HUES64 (cell line): ENCODE results near the gene SLC16A3.

Experiments
- H3K27ac ChIP-seq: 2 replicates; pipeline ENCODE4 v1.7.0; 2013; ENCODE audit warnings: low read depth, low read length, inconsistent platforms
- H3K27me3 ChIP-seq: 2 replicates; pipeline ENCODE4 v1.6.1; 2013; ENCODE audit warnings: mild to moderate bottlenecking, low read length; ENCODE audit not compliant: insufficient read depth
- H3K36me3 ChIP-seq: 2 replicates; pipeline ENCODE4 v1.6.1; 2013; ENCODE audit warnings: mild to moderate bottlenecking, low read length; ENCODE audit not compliant: insufficient read depth
- H3K4me1 ChIP-seq: 2 replicates; pipeline ENCODE4 v1.6.1; 2013; ENCODE audit warnings: mild to moderate bottlenecking, low read length, moderate library complexity; ENCODE audit not compliant: insufficient read depth
- H3K4me3 ChIP-seq: 2 replicates; pipeline ENCODE4 v1.5.1; 2013; ENCODE audit warnings: mild to moderate bottlenecking, low read length, moderate library complexity
- H3K9ac ChIP-seq: 2 replicates; pipeline ENCODE4 v1.6.1; 2013; ENCODE audit warnings: mild to moderate bottlenecking, low read depth, low read length
- H3K9me3 ChIP-seq: 2 replicates; pipeline ENCODE4 v1.6.1; 2013; ENCODE audit warnings: low read depth, low read length; ENCODE audit not compliant: insufficient read depth
- WGBS: fragments of 150-250, 120-280 bp; methylation state at CpG from one replicate; pipeline ENCODE4 v1.1.7; 2013; ENCODE audit warnings: missing lambda C conversion rate; 5-methylcytosine and 5-hydroxymethylcytosine counted together

Gene SLC16A3

GRCh38 chr17:82287868-82288801 is 59.3 kb downstream of the SLC16A3 start:
- Histone ChIP-seq H3K9me3 (no peaks in the 10 kb centered on the region), H3K27me3 (no peaks in the 10 kb centered on the region), H3K4me3 (no peak overlapping the region), H3K36me3 (no peaks in the 10 kb centered on the region), H3K4me1 (no peaks in the 10 kb centered on the region), H3K27ac (no peak overlapping the region), H3K9ac (no peak overlapping the region)
- WGBS, result 89% methylated on average over 19 of the region's 19 CpGs
